Esophagus squamous epithelium (tissue), 4 donors: ENCODE data around the gene ANKRD29.

Experiments used
- POLR2A ChIP-seq, 4 donors: fragments of 450-650 bp; IDR thresholded peaks; one replicate each; pipeline ENCODE4 v1.6.1; 2017; ENCODE audit warnings: antibody characterized with exemption in 4 of 4, mild to moderate bottlenecking in 4 of 4, moderate library complexity in 3 of 4
- TF ChIP-seq, protein P1 (sequence below), 6 experiments: fragments of 450-650 bp in 4 of 6; fragments of 200-600 bp in 2 of 6; sonication (generic) in 2 of 6; IDR thresholded peaks; one replicate each; pipeline ENCODE4 v1.5.1; 2016 to 2019; ENCODE audit warnings: antibody characterized with exemption in 6 of 6, mild to moderate bottlenecking in 4 of 6, moderate library complexity in 4 of 6

DNA sequence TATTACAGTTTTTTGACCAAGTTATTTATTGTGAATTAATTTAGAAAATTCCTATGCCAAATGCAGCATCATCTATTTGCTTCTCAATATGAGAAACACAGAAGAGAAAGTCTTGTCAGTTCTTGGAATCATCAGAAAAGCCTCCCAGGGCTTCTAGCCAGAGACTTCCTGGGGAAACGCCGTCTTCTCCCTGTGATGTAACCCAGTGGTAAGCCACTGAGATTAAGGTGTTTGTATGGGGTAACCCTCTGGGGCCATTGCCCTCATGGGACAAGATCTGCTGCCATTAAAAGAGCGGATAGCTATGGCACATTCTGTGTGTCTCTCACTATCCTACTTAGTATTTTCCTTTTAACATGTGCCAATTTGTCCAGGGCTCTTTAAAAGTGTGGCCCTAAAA is 28.0 kb downstream of the ANKRD29 start:
- TF ChIP-seq, protein P1, sequence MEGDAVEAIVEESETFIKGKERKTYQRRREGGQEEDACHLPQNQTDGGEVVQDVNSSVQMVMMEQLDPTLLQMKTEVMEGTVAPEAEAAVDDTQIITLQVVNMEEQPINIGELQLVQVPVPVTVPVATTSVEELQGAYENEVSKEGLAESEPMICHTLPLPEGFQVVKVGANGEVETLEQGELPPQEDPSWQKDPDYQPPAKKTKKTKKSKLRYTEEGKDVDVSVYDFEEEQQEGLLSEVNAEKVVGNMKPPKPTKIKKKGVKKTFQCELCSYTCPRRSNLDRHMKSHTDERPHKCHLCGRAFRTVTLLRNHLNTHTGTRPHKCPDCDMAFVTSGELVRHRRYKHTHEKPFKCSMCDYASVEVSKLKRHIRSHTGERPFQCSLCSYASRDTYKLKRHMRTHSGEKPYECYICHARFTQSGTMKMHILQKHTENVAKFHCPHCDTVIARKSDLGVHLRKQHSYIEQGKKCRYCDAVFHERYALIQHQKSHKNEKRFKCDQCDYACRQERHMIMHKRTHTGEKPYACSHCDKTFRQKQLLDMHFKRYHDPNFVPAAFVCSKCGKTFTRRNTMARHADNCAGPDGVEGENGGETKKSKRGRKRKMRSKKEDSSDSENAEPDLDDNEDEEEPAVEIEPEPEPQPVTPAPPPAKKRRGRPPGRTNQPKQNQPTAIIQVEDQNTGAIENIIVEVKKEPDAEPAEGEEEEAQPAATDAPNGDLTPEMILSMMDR (IDR thresholded peaks at IDR 0.05): no peak
- TF ChIP-seq POLR2A (IDR thresholded peaks at IDR 0.05): no peak
